ENCODE measurements around the gene ISL2. TPM values are rescaled to one million over a fixed set of nuclear protein-coding genes. Genes with fewer than 3 reads are reported as not detected.
"Not testable (repeated sequence)": the region's sequence is repeated elsewhere in the genome, so short reads cannot be mapped to it uniquely, and the experiment has no call there.

Gene ISL2
- total RNA-seq, result 10 to 100 TPM in 1 of 8 experiments, 1 to 10 TPM in 5, under 1 TPM in 2; 0.49 to 11.1 (median 1.6) TPM

DNA sequence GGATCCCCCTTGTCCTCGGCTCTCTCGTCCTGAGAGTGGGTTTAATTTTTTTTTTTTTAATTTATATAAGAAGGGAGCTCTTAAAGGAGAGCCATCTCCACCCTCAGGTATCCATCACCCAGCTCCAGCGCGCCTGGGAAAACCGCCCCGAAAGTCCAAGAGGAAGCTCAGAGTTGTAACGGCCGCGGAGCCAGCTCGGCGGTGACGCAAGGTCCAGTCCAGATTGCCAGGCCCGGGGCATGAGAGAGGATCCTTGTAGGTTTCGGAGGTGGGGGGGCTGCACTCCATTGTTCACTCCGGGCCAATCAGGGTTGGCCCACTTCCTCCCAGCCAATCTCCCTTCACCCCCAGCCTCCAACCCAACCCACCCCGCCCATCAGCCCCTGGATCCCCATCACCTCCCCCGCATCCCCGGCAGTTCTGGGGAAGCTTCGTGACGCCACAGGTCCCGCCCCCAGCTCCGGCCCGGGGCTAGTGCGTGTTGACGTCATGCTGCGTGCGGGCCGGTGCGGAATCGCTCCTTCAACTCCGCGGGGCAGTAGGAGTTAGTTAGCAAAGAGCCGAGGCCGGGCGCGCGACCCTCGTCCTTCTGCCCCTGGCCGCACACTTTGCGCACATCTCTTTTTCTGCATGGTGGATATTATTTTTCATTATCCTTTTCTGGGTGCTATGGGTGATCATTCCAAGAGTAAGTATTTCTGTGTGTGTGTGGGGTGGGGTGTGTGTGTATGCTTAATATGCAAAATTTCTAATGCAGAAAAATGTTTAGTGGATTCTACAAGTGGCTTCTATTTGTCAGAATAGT is at the start of gene ISL2:
Gene ISL2 (plus strand): TSS at position 520 of the 805 bp plus-strand sequence. CDS start 111 bp downstream, at position 631.
- Histone ChIP-seq H3K27ac (peak within 1 kb of the TSS; percentile 18 to 74), H3K4me1 (replicated peaks in 1 of 2) (peaks cover 20 to 33% of the 10 kb centered on the region in 2 donors), H3K4me3 (peak within 1 kb of the TSS; percentile 25 to 81 (median 33))
- peak; percentile 62 to 87 (median 84) for ATAC-seq (replicated peaks in 6 of 8)
- in situ Hi-C loops (cut with MboI; ENCODE audit: low pct_unique_long_range_greater_than_20kb in 2 of 9, low sequenced_read_pairs in 9 of 9, unreplicated experiment in 9 of 9), result no loop called here
- WGBS, 10 experiments, result 0 to 20% (median 0%) methylated on average over 1 to 11 of the region's 40 CpGs; no CpG with 5 or more reads in 3 of the 10 experiments

DNA sequence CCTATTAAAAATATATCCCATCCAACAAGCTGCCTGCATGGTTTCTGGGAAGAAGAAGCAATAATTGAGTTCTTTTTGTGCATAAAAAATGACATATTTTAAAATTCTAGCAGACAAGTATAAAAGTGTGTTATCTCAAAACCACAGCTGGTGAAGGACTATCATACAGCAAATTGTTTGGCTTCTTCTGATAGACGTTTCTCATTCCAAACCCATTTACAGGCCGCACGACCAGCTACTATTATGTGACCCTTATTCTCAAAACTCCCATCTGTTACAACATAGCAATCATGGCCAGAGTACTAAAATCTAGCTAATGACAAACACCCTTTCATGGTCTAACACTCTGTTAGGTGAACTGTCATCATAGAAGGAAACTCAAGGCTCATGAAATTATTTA is 47.0 kb upstream of the ISL2 start:
- WGBS, 10 experiments, result 41 to 87% (median 73%) methylated on average over 3 of the region's 3 CpGs; no CpG with 5 or more reads in 7 of the 10 experiments
- Histone ChIP-seq H3K4me1 (replicated peaks in 1 of 2) (no peaks in the 10 kb centered on the region), H3K27ac (no peak overlapping the region), H3K4me3 (no peak overlapping the region)
- in situ Hi-C loops (cut with MboI; ENCODE audit: low pct_unique_long_range_greater_than_20kb in 2 of 9, low sequenced_read_pairs in 9 of 9, unreplicated experiment in 9 of 9), result no loop called here
- no peak for ATAC-seq (replicated peaks in 6 of 8)

DNA sequence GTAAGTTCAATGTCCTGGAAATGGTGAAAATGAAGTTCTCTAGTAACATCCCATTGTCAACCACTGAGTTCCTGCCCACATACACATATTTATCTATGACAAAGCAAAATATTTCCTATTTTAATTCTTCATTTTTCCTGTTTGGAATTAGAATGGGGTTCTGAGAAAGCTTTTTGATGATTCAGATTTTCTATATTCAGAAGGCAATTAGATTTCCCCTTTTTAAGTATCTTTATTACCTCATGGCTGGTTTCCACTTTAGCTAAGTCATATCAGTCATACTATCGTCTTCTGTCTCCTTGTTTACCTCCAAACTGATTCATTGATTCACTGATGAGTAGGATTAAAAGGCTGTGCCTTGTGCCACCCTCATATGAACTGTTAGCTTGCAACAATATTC is 43.2 kb upstream of the ISL2 start:
- no peak overlapping the region for H3K4me3 ChIP-seq
- no peaks in the 10 kb centered on the region for H3K4me1 ChIP-seq (replicated peaks in 1 of 2)
- ATAC-seq (replicated peaks in 6 of 8), result no peak
- WGBS, 10 experiments, result 25 to 100% (median 75%) methylated on average over 1 of the region's 1 CpG; no CpG with 5 or more reads in 3 of the 10 experiments
- in situ Hi-C loops (cut with MboI; ENCODE audit: low pct_unique_long_range_greater_than_20kb in 2 of 9, low sequenced_read_pairs in 9 of 9, unreplicated experiment in 9 of 9), result no loop called here
- H3K27ac ChIP-seq, result no peak overlapping the region

DNA sequence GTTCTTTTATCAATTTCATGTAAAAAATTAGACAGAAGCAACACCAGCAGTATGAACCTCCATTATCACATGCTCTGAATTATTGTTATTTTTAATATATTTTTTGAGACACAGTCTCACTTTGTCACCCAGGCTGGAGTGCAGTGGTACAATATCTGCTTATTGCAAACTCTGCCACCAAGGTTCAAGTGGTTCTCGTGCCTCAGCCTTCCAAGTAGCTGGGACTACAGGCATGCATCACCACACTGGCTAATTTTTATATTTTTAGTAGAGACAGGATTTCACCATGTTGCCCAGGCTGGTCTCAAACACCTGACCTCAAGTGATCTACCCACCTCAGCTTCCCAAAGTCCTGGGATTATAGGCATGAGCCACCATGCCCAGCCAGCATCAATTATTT is 42.1 kb upstream of the ISL2 start:
- H3K27ac ChIP-seq; H3K4me3 ChIP-seq; ATAC-seq (replicated peaks in 6 of 8); H3K4me1 ChIP-seq (replicated peaks in 1 of 2); in situ Hi-C loops (cut with MboI; ENCODE audit: low pct_unique_long_range_greater_than_20kb in 2 of 9, low sequenced_read_pairs in 9 of 9, unreplicated experiment in 9 of 9): not testable (repeated sequence)
- 83 to 100% (median 94%) methylated on average over 1 of the region's 1 CpG; no CpG with 5 or more reads in 6 of the 10 experiments for WGBS, 10 experiments

DNA sequence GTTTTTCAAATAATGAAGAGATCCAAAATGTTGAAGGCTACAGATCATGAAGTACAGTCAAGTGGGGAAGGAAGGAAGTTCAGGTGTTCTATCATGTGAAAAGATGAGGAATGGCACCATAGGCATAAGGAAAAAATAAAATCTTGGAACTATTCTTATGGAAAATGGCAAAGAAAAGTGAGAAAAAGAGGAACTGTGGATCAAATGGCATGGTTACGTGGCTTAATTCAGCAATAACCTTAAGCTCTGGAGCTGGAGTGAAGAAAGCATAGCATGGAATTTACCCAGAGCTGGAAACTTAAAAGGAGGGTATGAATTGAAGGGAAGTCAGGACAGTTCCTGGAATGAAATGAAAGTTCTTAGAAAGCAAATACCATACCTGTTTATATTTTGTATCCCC is 39.7 kb upstream of the ISL2 start:
- in situ Hi-C loops (cut with MboI; ENCODE audit: low pct_unique_long_range_greater_than_20kb in 2 of 9, low sequenced_read_pairs in 9 of 9, unreplicated experiment in 9 of 9), result no loop called here
- Histone ChIP-seq H3K4me1 (replicated peaks in 1 of 2) (no peaks in the 10 kb centered on the region), H3K4me3 (no peak overlapping the region), H3K27ac (no peak overlapping the region)
- 91 to 100% (median 100%) methylated on average over 1 of the region's 1 CpG for WGBS, 10 experiments
- ATAC-seq (replicated peaks in 6 of 8), result no peak

DNA sequence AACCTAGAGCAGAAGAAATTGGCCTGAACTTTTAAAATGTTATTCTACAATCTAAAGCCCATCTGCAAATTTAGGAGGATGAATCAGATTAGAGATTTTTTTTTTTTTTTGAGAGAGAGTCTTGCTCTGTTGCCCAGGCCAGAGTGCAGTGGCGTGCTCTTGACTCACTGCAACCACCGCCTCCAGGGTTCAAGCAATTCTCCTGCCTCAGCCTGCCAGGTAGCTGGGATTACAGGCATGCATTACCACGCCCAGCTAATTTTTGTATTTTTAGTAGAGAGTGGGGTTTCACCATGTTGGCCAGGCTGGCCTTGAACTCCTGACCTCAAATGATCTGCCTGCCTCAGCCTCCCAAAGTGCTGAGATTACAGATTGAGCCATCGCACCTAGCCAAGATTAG is 38.6 kb upstream of the ISL2 start:
- ATAC-seq (replicated peaks in 6 of 8); H3K4me1 ChIP-seq (replicated peaks in 1 of 2); H3K27ac ChIP-seq; H3K4me3 ChIP-seq; in situ Hi-C loops (cut with MboI; ENCODE audit: low pct_unique_long_range_greater_than_20kb in 2 of 9, low sequenced_read_pairs in 9 of 9, unreplicated experiment in 9 of 9): not testable (repeated sequence)
- 96 to 100% (median 100%) methylated on average over 1 to 4 of the region's 4 CpGs; no CpG with 5 or more reads in 4 of the 10 experiments for WGBS, 10 experiments

DNA sequence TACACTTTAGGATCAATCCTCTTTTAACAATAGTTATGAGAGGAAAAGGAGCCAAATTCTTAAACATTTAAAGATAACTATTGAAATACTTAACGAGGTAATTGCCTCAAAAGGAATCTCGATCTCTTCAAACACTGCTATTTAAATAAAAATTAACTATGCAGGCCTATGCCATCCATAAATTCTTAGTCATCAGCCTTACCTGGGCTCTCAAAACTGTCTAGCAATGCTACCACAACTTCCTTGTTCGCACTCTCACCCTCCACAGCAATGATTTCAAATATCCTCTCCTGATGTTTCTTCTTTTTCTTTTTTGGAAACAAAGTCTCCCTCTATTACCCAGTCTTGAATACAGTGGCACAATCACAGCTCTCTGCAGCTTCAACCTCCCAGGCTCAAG is 37.6 kb upstream of the ISL2 start:
- no peak for ATAC-seq (replicated peaks in 6 of 8)
- no peak overlapping the region for H3K27ac ChIP-seq
- no peak overlapping the region for H3K4me3 ChIP-seq
- H3K4me1 ChIP-seq (replicated peaks in 1 of 2), result no peaks in the 10 kb centered on the region
- in situ Hi-C loops (cut with MboI; ENCODE audit: low pct_unique_long_range_greater_than_20kb in 2 of 9, low sequenced_read_pairs in 9 of 9, unreplicated experiment in 9 of 9), result no loop called here
- 73 to 100% (median 84%) methylated on average over 2 to 3 of the region's 3 CpGs for WGBS, 10 experiments

DNA sequence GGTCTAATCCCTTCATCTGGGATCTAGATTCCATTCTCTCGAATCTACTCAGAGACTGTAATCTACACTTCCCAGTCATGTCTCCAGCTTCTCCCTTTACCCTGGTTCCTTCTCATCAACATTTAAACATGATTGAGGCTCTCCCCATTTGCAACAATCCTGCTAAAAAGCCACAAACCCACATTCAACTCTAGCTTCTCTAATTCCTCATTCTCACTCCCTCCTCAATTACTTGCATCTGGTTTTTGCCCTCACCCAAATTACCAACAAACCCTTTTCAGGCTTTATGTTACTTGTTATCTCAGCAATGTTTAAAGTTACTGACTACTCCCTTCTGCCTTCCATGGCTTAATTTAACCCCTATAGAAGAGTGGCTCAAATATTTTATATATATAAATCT is 36.8 kb upstream of the ISL2 start:
- Histone ChIP-seq H3K4me3 (no peak overlapping the region), H3K4me1 (replicated peaks in 1 of 2) (no peaks in the 10 kb centered on the region), H3K27ac (no peak overlapping the region)
- no peak for ATAC-seq (replicated peaks in 6 of 8)
- in situ Hi-C loops (cut with MboI; ENCODE audit: low pct_unique_long_range_greater_than_20kb in 2 of 9, low sequenced_read_pairs in 9 of 9, unreplicated experiment in 9 of 9), result no loop called here
- WGBS, 10 experiments, result 64 to 100% (median 100%) methylated on average over 1 of the region's 1 CpG; no CpG with 5 or more reads in 3 of the 10 experiments

DNA sequence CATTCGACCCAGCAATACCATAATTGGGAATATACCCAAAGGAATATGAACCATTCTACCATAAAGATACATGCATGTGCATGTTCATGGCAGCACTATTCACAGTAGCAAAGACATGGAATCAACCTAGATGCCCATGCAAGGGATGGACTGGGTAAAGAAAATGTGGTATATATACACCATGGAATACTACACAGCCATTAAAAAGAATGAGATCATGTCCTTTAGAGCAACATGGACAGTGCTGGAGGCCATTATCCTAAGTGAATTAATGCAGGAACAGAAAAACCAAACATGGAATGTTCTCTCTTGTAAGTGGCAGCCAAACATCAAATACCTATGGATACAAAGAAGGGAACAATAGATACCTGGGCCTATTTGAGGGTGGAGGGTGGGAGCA is 32.7 kb upstream of the ISL2 start:
- WGBS, 10 experiments, result 0 to 100% (median 72%) methylated on average over 1 of the region's 1 CpG; no CpG with 5 or more reads in 4 of the 10 experiments
- no peak overlapping the region for H3K4me3 ChIP-seq
- no peak overlapping the region for H3K27ac ChIP-seq
- ATAC-seq (replicated peaks in 6 of 8), result no peak
- no peaks in the 10 kb centered on the region for H3K4me1 ChIP-seq (replicated peaks in 1 of 2)
- in situ Hi-C loops (cut with MboI; ENCODE audit: low pct_unique_long_range_greater_than_20kb in 2 of 9, low sequenced_read_pairs in 9 of 9, unreplicated experiment in 9 of 9), result no loop called here

DNA sequence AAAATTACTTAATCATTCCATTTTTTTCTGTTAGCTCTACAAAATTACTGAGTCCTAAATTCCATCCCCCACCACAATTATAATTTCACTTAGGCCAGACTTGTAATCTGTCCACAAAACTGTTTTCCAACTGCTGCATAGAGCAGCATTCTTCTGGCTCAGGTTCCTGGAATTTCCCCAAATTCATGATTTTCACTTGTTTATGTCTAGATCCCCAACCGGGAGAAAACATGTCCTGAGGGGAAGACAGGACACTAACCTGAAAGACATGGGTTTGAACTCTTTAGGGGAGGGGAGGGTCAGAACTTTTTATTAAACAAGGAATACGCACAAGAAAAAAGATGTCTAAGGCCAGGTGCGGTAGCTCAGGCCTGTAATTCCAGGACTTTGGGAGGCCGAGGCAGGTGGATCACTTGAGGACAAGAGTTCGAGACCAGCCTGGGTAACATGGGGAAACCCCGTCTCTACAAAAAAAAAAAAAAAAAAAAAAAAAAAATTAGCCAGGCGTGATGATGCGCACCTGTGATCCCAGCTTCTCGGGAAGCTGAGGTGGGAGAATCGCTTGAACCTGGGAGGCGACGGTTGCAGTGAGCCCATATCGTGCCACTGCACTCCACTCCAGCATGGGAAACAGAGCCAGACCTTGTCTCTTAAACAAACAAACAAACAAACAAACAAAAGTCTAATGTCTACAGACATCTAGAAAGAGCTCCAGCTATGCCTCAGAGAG is 26.8 kb upstream of the ISL2 start:
- in situ Hi-C loops (cut with MboI; ENCODE audit: low pct_unique_long_range_greater_than_20kb in 2 of 9, low sequenced_read_pairs in 9 of 9, unreplicated experiment in 9 of 9), result no loop called here
- H3K4me1 ChIP-seq (replicated peaks in 1 of 2), result peaks cover 0 to 5% of the 10 kb centered on the region in 2 donors
- no peak overlapping the region for H3K27ac ChIP-seq
- ATAC-seq (replicated peaks in 6 of 8), result no peak
- peak overlapping the region in 2 of 5 donors; percentile 61 to 71 for H3K4me3 ChIP-seq
- 0 to 95% (median 78%) methylated on average over 1 to 13 of the region's 13 CpGs for WGBS, 10 experiments

DNA sequence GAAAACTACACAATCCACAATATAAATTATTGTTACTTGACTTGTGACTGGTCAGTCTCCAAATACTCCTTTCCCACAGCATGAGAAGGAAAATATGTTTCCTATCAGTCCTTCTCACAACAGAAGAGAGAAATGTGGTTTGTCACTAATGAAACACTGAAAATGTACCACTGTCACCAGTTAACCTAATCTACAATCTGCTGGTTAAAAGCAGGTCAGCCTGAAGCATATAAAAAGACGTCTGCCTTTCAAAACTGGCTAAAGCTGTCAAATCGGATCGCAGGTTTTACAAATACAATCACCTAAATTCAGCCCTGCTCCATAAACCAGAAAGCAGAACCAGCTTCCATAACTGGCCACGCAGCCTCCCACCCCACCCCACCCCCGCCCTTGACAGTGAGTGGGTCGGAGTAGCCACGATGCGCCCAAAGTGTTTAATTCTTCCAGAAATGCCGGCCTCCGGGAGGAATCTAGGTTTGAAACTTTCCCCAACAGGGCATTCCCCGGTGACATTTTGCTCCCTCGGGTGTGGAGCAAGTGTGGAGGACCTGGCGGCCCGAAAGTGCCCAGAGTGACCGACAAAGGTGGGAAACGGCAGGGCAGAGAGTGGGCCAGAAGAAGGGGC is 26.0 kb upstream of the ISL2 start:
- in situ Hi-C loops (cut with MboI; ENCODE audit: low pct_unique_long_range_greater_than_20kb in 2 of 9, low sequenced_read_pairs in 9 of 9, unreplicated experiment in 9 of 9), result no loop called here
- peak in 3 of 8 experiments; percentile 18 to 40 (median 33) for ATAC-seq (replicated peaks in 6 of 8)
- 0 to 25% (median 0%) methylated on average over 1 to 9 of the region's 16 CpGs; no CpG with 5 or more reads in 3 of the 10 experiments for WGBS, 10 experiments

DNA sequence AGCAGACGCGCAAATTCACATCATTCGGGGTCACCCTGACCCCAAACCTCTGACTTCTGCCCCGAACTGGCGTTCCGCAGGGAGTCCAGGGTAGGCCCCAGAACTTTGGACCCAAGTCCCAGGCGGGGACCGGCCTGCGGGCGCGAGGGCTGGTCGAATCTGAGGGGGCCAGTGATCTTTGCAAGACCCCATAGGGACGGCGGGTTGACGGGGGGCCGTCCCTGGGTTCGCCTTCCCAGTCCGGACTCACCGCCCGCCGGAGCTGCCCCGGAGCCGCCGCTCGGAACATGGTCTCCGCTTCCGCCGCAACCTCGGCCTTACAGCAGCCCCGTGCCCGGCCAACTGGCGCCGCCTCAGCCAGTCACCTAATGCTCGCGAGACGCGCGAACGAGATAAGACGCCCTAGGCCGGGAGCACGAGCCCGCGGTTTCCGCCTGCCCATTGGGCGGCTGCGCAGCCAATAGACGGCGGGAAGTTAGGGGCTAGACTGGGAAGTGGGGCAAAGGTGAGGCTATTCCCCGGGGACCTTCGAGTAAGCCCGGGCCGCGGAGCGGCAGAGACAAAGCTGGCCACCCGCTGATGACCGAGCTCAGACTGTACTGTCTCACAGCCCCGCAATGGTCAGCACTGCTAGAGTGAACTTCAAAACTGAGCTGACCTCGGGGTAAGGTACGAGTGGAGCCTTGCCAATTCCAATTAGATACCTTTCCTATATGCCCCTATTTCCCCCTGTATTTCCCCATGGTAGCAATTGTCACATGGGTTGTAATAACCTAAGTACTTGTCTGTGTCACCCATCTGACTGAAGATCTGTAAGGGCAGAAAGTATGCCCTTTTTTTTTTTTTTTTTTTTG is 25.2 kb upstream of the ISL2 start, which contains the start of gene ETFA:
Gene ETFA (minus strand): TSS at position 370 of the 854 bp plus-strand sequence. CDS start 81 bp downstream, at position 289.
- 0 to 33% (median 5%) methylated on average over 2 to 9 of the region's 60 CpGs; no CpG with 5 or more reads in 6 of the 10 experiments for WGBS, 10 experiments
- Histone ChIP-seq H3K27ac (peak within 1 kb of the TSS; percentile 7 to 63), H3K4me1 (replicated peaks in 1 of 2) (peaks cover 0 to 5% of the 10 kb centered on the region in 2 donors), H3K4me3 (peak within 1 kb of the TSS; percentile 61 to 93 (median 75))
- in situ Hi-C loops (cut with MboI; ENCODE audit: low pct_unique_long_range_greater_than_20kb in 2 of 9, low sequenced_read_pairs in 9 of 9, unreplicated experiment in 9 of 9), result no loop called here
- peak; percentile 98 to 99 (median 99) for ATAC-seq (replicated peaks in 6 of 8)

More for the DNA sequence above, 26.0 kb upstream of the ISL2 start:
- H3K4me3 ChIP-seq, result peak overlapping the region; percentile 61 to 93 (median 75)
- peaks cover 0 to 5% of the 10 kb centered on the region in 2 donors for H3K4me1 ChIP-seq (replicated peaks in 1 of 2)
- H3K27ac ChIP-seq, result peak overlapping the region; percentile 7 to 63
